Stomach (tissue), 9 donors: Measurements from ENCODE around the gene ACTN3. TPM values are rescaled to one million over a fixed set of nuclear protein-coding genes. Genes with fewer than 3 reads are reported as not detected.
A peak's percentile ranks its signal among the peaks of the same experiment; 100 is the strongest.
"Not testable (repeated sequence)": the region's sequence is repeated elsewhere in the genome, so short reads cannot be mapped to it uniquely, and the experiment has no call there.

ENCODE experiments used
- DNase-seq, 2 donors: peaks; one replicate each; pipeline versions ENCODE4 v3.0.0 to v3.0.0-alpha.2; 2013 to 2019
- H3K27ac ChIP-seq, 5 donors: fragments of 200-600 bp in 4 of 5; sonication (generic) in 4 of 5; one replicate each; pipeline ENCODE4 v1.5.1; 2013 to 2019; ENCODE audit warnings: mild to moderate bottlenecking in 1 of 5, moderate library complexity in 1 of 5
- H3K27me3 ChIP-seq, 3 donors: fragments of 200-600 bp; sonication (generic); one replicate each; pipeline ENCODE4 v1.5.1; 2017 to 2019; ENCODE audit warnings: mixed run types in 1 of 3
- H3K36me3 ChIP-seq, 4 donors: fragments of 200-600 bp; sonication (generic); 1 replicate in 3 of 4; 2 replicates in 1 of 4; pipeline ENCODE4 v1.5.1; 2016 to 2019
- H3K4me1 ChIP-seq, 4 donors: fragments of 200-600 bp; sonication (generic); one replicate each; pipeline ENCODE4 v1.5.1; 2016 to 2019
- H3K4me3 ChIP-seq, 4 donors: fragments of 200-600 bp; sonication (generic) in 3 of 4; one replicate each; pipeline ENCODE4 v1.5.1; 2016 to 2019; ENCODE audit warnings: mild to moderate bottlenecking in 1 of 4
- H3K9me3 ChIP-seq, 4 donors: fragments of 200-600 bp; sonication (generic); one replicate each; pipeline ENCODE4 v1.5.1; 2016 to 2019
- EP300 ChIP-seq: sonication (generic); formaldehyde crosslinking; IDR thresholded peaks from one replicate; pipeline ENCODE4 v1.6.1; 2017; ENCODE audit warnings: antibody characterized with exemption
- POLR2A ChIP-seq, 4 donors: fragments of 450-650 bp; IDR thresholded peaks; one replicate each; pipeline ENCODE4 v1.6.1; 2016; ENCODE audit warnings: antibody characterized with exemption in 4 of 4, control low read depth in 2 of 4, mild to moderate bottlenecking in 1 of 4, moderate library complexity in 1 of 4
- POLR2AphosphoS5 ChIP-seq, 3 donors: sonication (generic); formaldehyde crosslinking; IDR thresholded peaks; one replicate each; pipeline ENCODE4 v1.6.1; 2016; ENCODE audit warnings: antibody characterized with exemption in 3 of 3
- WGBS, 5 donors: extraction: QIAGEN DNeasy Blood & Tissue Kit in 3 of 5; methylation state at CpG; one replicate each; pipeline versions ENCODE4 v1.1.5 to v1.1.7; 2013 to 2018; 5-methylcytosine and 5-hydroxymethylcytosine counted together
- intact Hi-C: fragments of 100-400 bp; cut with DNase I; formaldehyde crosslinking; loops from one replicate; pipeline ENCODE4 v1.15.1; 2023; ENCODE audit warnings: low total_unique reads
- polyA plus RNA-seq, 3 donors: library from polyadenylated mRNA; stranded (reverse); fragments of 200-250 nt; gene quantifications; one replicate each; pipeline ENCODE4 v1.2.3, GENCODE V29; 2013
- total RNA-seq, 5 donors: library from RNA; depleted of rRNA; stranded (reverse); fragments of >200 nt; gene quantifications; one replicate each; pipeline versions ENCODE4 v1.1.0 to v1.2.3, GENCODE V29; 2014 to 2016
- TF ChIP-seq, protein P1 (sequence below), 7 experiments: fragments of 450-650 bp in 4 of 7; fragments of 200-600 bp in 3 of 7; sonication (generic) in 3 of 7; IDR thresholded peaks; one replicate each; pipeline ENCODE4 v1.5.1; 2016 to 2019; ENCODE audit warnings: antibody characterized with exemption in 7 of 7, control low read depth in 2 of 7, mild to moderate bottlenecking in 1 of 7
- donor health status: healthy with polysubstance abuse.
- donor health status: Bipolar disorder and iron deficiency.
- donor health status: healthy.

ACTN3 gene
- total and polyA plus RNA-seq, 8 donors = 0.03 to 0.92 TPM; not detected in 6

- H3K27ac ChIP-seq = no peak overlapping the region
These were observed 56.4 kb downstream of the ACTN3 start for GRCh38 chr11:66603072-66603471.

DNA sequence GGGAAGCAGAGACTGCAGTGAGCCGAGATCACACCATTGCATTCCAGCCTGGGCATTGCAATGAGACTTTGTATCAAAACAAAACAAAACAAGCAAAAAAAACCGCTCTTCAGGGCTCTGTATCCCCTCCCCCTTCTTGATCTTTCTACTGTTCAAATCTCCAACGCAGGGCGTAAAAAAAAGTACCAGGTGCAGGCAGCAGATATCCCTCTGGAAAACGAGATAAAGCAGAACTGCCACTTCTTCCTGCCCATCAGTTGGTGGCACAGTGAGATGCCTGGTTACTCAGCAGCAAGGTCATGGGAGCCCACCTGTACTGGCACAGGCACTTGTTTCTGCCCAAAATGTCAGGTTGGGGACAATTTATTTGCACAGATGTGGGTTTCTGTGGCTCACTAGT lies 57.5 kb downstream of the ACTN3 start:
- no peak for TF ChIP-seq EP300
- no peak for TF ChIP-seq POLR2A (IDR thresholded peaks at IDR 0.05)
- TF ChIP-seq, protein P1, sequence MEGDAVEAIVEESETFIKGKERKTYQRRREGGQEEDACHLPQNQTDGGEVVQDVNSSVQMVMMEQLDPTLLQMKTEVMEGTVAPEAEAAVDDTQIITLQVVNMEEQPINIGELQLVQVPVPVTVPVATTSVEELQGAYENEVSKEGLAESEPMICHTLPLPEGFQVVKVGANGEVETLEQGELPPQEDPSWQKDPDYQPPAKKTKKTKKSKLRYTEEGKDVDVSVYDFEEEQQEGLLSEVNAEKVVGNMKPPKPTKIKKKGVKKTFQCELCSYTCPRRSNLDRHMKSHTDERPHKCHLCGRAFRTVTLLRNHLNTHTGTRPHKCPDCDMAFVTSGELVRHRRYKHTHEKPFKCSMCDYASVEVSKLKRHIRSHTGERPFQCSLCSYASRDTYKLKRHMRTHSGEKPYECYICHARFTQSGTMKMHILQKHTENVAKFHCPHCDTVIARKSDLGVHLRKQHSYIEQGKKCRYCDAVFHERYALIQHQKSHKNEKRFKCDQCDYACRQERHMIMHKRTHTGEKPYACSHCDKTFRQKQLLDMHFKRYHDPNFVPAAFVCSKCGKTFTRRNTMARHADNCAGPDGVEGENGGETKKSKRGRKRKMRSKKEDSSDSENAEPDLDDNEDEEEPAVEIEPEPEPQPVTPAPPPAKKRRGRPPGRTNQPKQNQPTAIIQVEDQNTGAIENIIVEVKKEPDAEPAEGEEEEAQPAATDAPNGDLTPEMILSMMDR (IDR thresholded peaks at IDR 0.05) = no peak
- TF ChIP-seq POLR2AphosphoS5 (IDR thresholded peaks at IDR 0.05) = no peak
- WGBS, 5 donors = 78 to 84% (median 82%) methylated on average over 5 of the region's 5 CpGs
- intact Hi-C loops = no loop called here
- Histone ChIP-seq H3K9me3 (no peaks in the 10 kb centered on the region), H3K4me1 (peaks cover 11 to 32% (median 17%) of the 10 kb centered on the region in 4 donors), H3K27ac (no peak overlapping the region), H3K27me3 (no peaks in the 10 kb centered on the region), H3K4me3 (no peak overlapping the region), H3K36me3 (peaks cover 18 to 73% (median 69%) of the 10 kb centered on the region in 4 donors)
- no peak for DNase-seq

More at GRCh38 chr11:66603072-66603471, 56.4 kb downstream of the ACTN3 start:
- intact Hi-C loops = no loop called here
- H3K4me3 ChIP-seq = no peak overlapping the region
- H3K4me1 ChIP-seq = peaks cover 11 to 28% (median 13%) of the 10 kb centered on the region in 4 donors
- H3K36me3 ChIP-seq = peaks cover 18 to 76% (median 73%) of the 10 kb centered on the region in 4 donors
- 85 to 93% (median 92%) methylated on average over 6 of the region's 6 CpGs for WGBS, 5 donors
- H3K27me3 ChIP-seq = no peaks in the 10 kb centered on the region
- TF ChIP-seq, protein P1 (IDR thresholded peaks at IDR 0.05) = no peak
- TF ChIP-seq EP300 = no peak
- TF ChIP-seq POLR2A (IDR thresholded peaks at IDR 0.05) = no peak
- TF ChIP-seq POLR2AphosphoS5 (IDR thresholded peaks at IDR 0.05) = no peak
- H3K9me3 ChIP-seq = no peaks in the 10 kb centered on the region
- no peak for DNase-seq

DNA sequence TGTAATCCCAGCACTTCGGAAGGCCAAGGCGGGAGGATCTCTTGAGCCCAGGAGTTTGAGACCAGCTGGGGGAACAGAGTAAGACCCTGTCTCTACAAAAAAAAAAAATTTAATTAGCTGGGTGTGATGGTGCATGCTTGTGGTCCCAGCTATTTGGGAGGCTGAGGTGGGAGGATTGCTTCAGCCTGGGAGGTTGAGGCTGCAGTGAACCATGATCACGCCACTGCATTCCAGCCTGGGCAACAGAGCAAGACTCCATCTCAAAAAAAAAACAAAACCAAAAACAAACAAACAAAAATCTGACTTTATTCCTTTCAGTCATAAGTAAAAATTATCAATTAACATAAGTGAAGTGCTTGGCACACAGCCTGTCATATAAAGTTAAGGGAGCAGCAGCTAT lies 59.9 kb downstream of the ACTN3 start:
- peaks cover 12 to 48% (median 47%) of the 10 kb centered on the region in 4 donors for H3K36me3 ChIP-seq
- DNase-seq, H3K9me3 ChIP-seq, H3K4me3 ChIP-seq, H3K27me3 ChIP-seq, intact Hi-C loops: not testable (repeated sequence)
- H3K27ac ChIP-seq = peak overlapping the region in 4 of 5 donors; percentile 69 to 80 (median 70)
- 94 to 98% (median 97%) methylated on average over 3 of the region's 3 CpGs for WGBS, 5 donors
- peaks cover 11 to 28% (median 17%) of the 10 kb centered on the region in 4 donors for H3K4me1 ChIP-seq

GRCh38 chr11:66607126-66607834 lies 60.6 kb downstream of the ACTN3 start:
- WGBS, 5 donors = 21 to 47% (median 36%) methylated on average over 8 of the region's 8 CpGs
- Histone ChIP-seq H3K36me3 (peaks cover 12 to 42% (median 40%) of the 10 kb centered on the region in 4 donors), H3K27ac (peak overlapping the region in 4 of 5 donors; percentile 69 to 80 (median 70)), H3K4me3 (no peak overlapping the region), H3K4me1 (peaks cover 11 to 22% (median 17%) of the 10 kb centered on the region in 4 donors), H3K9me3 (no peaks in the 10 kb centered on the region), H3K27me3 (no peaks in the 10 kb centered on the region)
- peak; percentile 53 to 55 for DNase-seq
- TF ChIP-seq, protein P1 (IDR thresholded peaks at IDR 0.05) = no peak
- no peak for TF ChIP-seq EP300
- intact Hi-C loops = no loop called here
